ENCODE results near the gene RALY. TPM values are rescaled to one million over a fixed set of nuclear protein-coding genes. Genes with fewer than 3 reads are reported as not detected.

Gene RALY
- total RNA-seq, 6 donors from 2014 or later = 116 to 157 (median 147) TPM

- ATAC-seq (ENCODE audit: low FRiP score in 2 of 2) = no peak
- Histone ChIP-seq H3K4me3 (no peak overlapping the region), H3K4me1 (no peaks in the 10 kb centered on the region), H3K27ac (no peak overlapping the region), H3K36me3 (no peaks in the 10 kb centered on the region), H3K9me3 (no peaks in the 10 kb centered on the region), H3K27me3 (no peaks in the 10 kb centered on the region)
- DNase-seq = no peak
- TF ChIP-seq POLR2AphosphoS5 (IDR thresholded peaks at IDR 0.05) (no peak), POLR2A (IDR thresholded peaks at IDR 0.05) (no peak), CTCF (IDR thresholded peaks at IDR 0.05) (no peak), EP300 (IDR thresholded peaks at IDR 0.05) (no peak)
Observed at GRCh38 chr20:34123309-34123708, 129.6 kb downstream of the RALY start.

- H3K27me3 ChIP-seq = no peaks in the 10 kb centered on the region
- H3K9me3 ChIP-seq = no peaks in the 10 kb centered on the region
- H3K36me3 ChIP-seq = no peaks in the 10 kb centered on the region
- DNase-seq = no peak
- ATAC-seq (ENCODE audit: low FRiP score in 2 of 2) = no peak
- H3K4me3 ChIP-seq = no peak overlapping the region
- H3K27ac ChIP-seq = no peak overlapping the region
- peaks cover 0 to 3% (median 0%) of the 10 kb centered on the region in 4 donors for H3K4me1 ChIP-seq
- TF ChIP-seq POLR2A (IDR thresholded peaks at IDR 0.05) (no peak), EP300 (IDR thresholded peaks at IDR 0.05) (no peak), POLR2AphosphoS5 (IDR thresholded peaks at IDR 0.05) (no peak), CTCF (IDR thresholded peaks at IDR 0.05) (no peak)
- 72 to 74% methylated on average over 2 of the region's 2 CpGs for WGBS, 2 donors
Observed at GRCh38 chr20:34124469-34125249, 130.9 kb downstream of the RALY start.

GRCh38 chr20:34127792-34128191, 134.1 kb downstream of the RALY start:
- WGBS, 2 donors = 88 to 90% methylated on average over 10 of the region's 10 CpGs
- DNase-seq (no peak), ATAC-seq (ENCODE audit: low FRiP score in 2 of 2) (no peak)
- no peaks in the 10 kb centered on the region for H3K9me3 ChIP-seq
- peaks cover 0 to 3% (median 0%) of the 10 kb centered on the region in 4 donors for H3K4me1 ChIP-seq
- H3K27me3 ChIP-seq = no peaks in the 10 kb centered on the region
- H3K27ac ChIP-seq = no peak overlapping the region
- TF ChIP-seq POLR2AphosphoS5 (IDR thresholded peaks at IDR 0.05) (no peak), POLR2A (IDR thresholded peaks at IDR 0.05) (no peak), EP300 (IDR thresholded peaks at IDR 0.05) (no peak), CTCF (IDR thresholded peaks at IDR 0.05) (no peak)
- H3K36me3 ChIP-seq = no peaks in the 10 kb centered on the region
- no peak overlapping the region for H3K4me3 ChIP-seq

- Histone ChIP-seq H3K4me1 (peaks cover 0 to 3% (median 0%) of the 10 kb centered on the region in 4 donors), H3K4me3 (no peak overlapping the region), H3K27ac (no peak overlapping the region), H3K36me3 (no peaks in the 10 kb centered on the region), H3K27me3 (no peaks in the 10 kb centered on the region), H3K9me3 (no peaks in the 10 kb centered on the region)
- TF ChIP-seq CTCF (IDR thresholded peaks at IDR 0.05) = peak; percentile 75 to 90 (median 84)
- TF ChIP-seq POLR2AphosphoS5 (IDR thresholded peaks at IDR 0.05) = no peak
- DNase-seq = peak in 1 of 2 donors; percentile 66
- ATAC-seq (ENCODE audit: low FRiP score in 2 of 2) = peak; percentile 90 to 93
- 3 to 5% methylated on average over 10 of the region's 10 CpGs for WGBS, 2 donors
Observed at GRCh38 chr20:34129518-34130162, 135.9 kb downstream of the RALY start.

Data from upper lobe of left lung (tissue), 6 donors.